SH-SY5Y (cell line): ENCODE measurements around the gene KLHL40.

Source experiments
- GATA2 ChIP-seq: IDR thresholded peaks from 2 replicates; pipeline ENCODE4 v1.6.1; 2011; ENCODE audit warnings: mild to moderate bottlenecking, low read depth, low read length
- GATA3 ChIP-seq: IDR thresholded peaks from 2 replicates; pipeline ENCODE4 v1.6.1; 2011; ENCODE audit warnings: low read depth, mild to moderate bottlenecking, low read length, moderate library complexity

Gene KLHL40, protein sequence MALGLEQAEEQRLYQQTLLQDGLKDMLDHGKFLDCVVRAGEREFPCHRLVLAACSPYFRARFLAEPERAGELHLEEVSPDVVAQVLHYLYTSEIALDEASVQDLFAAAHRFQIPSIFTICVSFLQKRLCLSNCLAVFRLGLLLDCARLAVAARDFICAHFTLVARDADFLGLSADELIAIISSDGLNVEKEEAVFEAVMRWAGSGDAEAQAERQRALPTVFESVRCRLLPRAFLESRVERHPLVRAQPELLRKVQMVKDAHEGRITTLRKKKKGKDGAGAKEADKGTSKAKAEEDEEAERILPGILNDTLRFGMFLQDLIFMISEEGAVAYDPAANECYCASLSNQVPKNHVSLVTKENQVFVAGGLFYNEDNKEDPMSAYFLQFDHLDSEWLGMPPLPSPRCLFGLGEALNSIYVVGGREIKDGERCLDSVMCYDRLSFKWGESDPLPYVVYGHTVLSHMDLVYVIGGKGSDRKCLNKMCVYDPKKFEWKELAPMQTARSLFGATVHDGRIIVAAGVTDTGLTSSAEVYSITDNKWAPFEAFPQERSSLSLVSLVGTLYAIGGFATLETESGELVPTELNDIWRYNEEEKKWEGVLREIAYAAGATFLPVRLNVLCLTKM

DNA sequence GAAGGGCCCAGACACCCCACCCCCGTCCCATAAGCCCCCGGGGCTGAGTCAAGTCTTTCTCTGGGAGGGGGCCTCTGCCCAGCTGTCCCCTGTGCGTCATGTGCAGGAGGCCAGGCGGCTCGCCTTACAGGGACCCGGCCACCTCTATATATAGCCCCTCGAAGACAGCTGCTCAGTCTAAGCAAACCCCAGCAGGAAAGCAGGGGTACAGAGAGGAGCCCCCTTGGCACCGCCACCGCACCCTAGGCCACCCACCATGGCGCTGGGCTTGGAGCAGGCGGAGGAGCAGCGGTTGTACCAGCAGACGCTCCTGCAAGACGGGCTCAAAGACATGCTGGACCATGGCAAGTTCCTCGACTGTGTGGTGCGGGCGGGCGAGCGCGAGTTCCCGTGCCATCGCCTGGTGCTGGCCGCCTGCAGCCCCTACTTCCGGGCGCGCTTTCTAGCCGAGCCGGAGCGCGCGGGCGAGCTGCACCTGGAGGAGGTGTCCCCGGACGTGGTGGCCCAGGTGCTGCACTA is at the start of gene KLHL40:
TSS of gene KLHL40 (plus strand) at position 175 of the 519 bp plus-strand sequence. CDS start at position 257, 82 bp downstream.
- TF ChIP-seq GATA3 (no peak), GATA2 (no peak)

DNA sequence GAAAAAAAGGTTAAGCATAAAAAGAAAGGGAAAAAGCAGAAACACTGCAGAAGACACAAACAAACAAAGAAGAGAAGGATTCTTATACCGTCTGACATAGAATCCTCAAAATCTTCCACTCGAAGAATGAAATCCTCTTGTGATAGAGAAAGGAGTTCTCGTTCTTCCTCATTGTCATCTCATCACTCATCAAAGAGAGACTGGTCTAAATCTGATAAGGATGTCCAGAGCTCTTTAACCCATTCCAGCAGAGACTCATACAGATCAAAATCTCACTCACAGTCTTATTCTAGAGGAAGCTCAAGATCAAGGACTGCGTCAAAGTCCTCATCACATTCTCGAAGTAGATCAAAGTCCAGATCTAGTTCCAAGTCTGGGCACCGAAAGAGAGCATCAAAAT is 48.3 kb upstream of the KLHL40 start:
- TF ChIP-seq GATA2 (no peak), GATA3 (no peak)

DNA sequence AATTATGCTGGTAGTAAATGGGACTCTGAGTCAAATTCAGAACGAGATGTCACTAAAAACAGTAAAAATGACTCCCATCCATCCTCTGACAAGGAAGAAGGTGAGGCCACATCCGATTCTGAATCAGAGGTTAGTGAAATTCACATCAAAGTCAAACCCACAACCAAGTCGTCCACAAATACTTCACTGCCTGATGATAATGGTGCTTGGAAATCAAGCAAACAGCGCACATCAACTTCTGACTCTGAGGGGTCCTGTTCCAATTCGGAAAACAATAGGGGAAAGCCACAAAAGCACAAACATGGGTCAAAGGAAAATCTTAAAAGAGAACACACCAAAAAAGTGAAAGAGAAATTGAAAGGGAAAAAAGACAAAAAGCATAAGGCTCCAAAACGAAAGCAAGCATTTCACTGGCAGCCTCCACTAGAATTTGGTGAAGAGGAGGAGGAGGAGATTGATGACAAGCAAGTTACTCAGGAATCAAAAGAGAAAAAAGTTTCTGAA is 46.9 kb upstream of the KLHL40 start:
- TF ChIP-seq GATA3 (no peak), GATA2 (no peak)

DNA sequence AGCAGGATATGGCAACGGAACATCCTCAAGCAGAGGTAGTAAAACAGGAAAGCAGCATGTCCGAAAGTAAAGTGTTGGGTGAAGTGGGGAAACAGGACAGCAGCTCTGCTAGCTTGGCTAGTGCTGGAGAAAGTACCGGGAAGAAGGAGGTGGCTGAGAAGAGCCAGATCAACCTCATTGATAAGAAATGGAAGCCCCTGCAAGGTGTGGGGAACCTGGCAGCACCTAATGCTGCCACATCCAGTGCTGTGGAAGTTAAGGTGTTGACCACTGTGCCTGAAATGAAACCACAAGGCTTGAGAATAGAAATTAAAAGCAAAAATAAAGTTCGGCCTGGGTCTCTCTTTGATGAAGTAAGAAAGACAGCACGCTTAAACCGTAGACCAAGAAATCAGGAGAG is 46.1 kb upstream of the KLHL40 start:
- TF ChIP-seq GATA3, result no peak

DNA sequence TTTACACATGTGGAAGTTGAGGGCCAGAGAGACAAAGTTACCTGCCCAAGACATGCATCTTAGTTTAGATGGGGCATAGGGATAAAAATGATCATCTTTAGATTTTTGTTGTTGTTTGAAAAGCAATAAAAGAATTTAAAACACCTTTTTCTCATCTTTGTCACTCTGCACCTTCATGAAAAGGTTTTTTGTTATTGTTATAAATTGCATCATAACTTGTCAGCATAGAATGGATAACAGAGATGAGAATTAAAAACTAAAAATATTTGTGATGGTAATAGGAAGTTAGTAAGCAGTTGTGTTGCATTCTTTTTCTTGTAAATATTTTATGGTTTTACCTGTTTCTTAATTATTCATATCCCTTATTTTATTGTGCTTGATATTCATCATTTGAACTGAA is 45.2 kb upstream of the KLHL40 start:
- TF ChIP-seq GATA2 (no peak), GATA3 (no peak)

DNA sequence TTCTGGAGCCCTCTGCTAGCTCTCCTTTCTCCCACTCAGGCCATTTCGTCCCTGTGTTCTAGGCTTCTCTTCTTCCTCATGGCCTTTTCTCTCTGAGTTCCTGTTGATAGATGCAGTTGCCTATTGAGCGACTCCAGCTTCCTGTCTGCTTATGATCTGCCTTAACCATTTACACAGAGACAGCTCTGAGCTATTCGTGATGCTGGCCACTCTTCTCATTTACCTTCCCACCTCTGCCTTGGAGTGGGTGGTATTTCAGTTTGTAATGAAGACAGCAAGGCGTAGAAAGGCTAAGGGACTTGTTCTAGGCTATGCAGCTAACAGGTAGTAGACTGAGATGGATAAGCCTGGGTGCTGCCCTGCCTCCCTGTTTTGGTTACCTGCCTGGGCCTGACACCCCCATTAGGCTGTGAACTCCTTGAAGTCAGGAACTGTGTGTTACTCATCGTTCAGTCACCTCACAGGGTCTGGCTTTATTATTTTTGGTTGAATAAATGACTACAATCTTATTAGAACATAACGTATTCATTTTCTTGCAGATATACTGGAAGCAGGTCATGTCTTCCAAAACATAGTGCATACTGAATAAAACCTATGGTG is 44.5 kb upstream of the KLHL40 start:
- no peak for TF ChIP-seq GATA2
- TF ChIP-seq GATA3, result no peak

DNA sequence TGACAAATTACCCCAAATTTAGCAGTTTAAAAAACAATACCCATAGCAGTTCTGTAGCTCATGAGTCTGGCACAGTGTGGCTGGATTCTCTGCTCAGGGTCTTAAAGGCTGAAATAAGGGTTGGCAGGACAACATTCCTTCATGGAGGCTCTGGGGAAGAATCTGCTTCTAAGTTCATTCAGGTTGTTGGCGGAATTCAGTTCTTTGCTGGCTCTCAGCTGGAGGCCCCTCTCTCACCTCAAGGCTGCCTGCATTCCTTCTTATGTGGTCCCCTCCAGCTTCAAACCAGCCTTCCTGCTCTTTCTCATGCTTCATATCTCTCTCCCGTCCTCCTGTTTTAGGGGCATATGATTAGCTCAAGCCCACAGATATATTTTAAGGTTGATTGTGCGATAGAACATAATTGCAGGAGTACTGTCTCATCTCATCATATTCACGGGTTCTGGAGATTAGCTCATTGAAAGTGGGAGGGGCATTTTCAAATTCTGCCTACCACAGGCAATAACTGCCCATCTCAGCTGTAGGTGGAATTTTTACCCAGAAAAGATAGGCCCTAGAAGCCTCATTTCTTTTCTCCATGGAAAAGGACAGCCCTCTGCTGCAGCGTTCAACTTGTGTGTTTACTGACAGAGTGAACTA is 37.4 kb upstream of the KLHL40 start:
- TF ChIP-seq GATA3, result no peak
- TF ChIP-seq GATA2, result no peak

DNA sequence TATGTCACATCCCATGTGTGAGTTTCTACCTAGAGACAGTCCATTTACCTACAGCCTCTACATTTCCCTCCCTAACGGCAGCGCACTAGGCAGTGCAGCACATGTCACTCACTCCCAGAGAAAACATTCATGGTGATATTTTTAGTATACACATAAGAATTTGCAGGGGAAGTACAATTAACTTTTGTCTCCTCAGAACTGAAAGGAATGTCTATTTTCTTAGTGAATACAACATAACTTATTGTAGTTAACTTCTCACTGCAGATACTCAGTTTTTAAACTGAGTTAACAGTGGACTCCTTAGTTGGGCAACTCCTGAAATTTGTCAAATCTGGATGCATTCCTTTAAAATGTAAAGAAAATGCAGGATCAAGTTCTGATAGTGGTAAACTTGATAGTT is 36.3 kb upstream of the KLHL40 start:
- TF ChIP-seq GATA3 (no peak), GATA2 (no peak)

DNA sequence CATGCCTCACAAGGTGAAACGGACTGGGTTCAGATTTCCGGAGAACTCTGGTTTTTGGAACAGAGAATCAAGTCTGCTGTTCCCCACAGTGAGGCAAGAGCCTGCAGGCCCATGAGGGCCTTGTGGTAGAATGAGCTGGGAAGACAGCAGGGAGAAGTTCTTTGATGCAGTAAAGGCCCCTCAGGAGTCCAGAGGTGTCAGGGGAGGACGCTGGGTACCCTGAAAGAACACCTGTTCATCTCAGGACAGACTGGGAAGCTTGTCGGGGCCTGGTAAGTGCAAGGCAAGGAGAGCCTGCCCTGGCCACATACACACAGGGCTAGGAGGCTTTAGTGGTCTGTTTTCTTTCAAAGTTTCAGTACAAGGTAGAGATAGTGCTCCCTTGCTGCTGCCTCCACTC is 35.6 kb upstream of the KLHL40 start:
- TF ChIP-seq GATA3 (no peak), GATA2 (no peak)

DNA sequence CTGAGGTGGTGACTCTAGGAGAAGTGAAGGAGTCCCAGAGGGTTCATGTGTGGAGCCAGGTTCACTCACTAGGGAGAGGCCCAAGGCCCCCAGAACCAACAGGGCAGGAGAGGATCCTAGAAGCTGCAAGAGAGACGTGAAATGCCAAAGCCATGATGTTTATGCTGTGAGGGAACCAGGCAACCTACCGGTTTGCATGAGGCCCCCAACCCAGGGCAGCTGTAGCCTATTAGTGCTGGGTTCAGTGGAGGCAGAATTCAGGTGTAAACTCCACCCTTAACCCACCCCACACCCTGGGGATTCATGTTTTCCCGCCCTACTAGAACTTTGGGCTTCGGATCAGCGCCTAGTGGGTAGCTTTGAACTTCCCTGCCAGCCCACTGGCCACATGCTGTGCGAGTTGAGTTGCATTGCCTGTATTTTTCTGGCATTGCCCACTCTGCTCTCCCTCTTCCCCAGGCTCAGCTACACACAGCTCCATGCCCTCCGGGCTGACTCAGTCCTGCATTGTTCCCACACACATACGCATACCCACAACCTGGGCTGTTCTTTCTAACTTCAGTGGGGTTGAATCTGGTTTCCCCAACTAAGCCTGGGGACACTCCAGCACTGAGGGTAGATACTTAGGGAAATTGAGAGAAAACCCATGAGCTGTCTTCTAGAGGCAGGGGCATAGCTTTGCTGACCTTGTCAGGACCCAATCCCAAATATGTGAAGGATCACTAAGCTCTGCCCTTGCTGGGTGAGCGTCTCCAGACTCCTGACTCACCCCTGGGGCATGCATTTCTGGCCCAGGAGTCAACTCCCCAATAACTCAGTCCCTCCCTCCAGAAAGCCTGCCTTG is 33.9 kb upstream of the KLHL40 start:
- TF ChIP-seq GATA3 (no peak), GATA2 (no peak)

DNA sequence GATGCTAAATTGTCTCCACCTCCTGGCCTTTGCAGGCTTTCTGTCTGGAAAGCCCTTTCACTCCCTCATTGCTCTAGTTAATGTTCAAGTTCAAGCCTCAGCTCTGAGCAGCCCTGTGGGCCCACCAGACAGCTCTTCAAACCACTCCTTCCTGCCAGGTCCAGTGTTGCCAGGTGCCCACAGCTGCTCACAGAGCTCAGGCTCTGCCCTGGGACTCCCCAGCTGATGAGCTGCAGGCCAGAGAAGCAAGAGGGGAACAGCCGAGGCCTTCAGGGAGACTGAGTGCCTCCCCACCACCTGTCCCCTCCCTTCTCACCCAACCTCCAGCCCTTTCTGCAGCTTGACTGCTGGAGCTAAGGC is 33.1 kb upstream of the KLHL40 start:
- TF ChIP-seq GATA2 (no peak), GATA3 (no peak)

DNA sequence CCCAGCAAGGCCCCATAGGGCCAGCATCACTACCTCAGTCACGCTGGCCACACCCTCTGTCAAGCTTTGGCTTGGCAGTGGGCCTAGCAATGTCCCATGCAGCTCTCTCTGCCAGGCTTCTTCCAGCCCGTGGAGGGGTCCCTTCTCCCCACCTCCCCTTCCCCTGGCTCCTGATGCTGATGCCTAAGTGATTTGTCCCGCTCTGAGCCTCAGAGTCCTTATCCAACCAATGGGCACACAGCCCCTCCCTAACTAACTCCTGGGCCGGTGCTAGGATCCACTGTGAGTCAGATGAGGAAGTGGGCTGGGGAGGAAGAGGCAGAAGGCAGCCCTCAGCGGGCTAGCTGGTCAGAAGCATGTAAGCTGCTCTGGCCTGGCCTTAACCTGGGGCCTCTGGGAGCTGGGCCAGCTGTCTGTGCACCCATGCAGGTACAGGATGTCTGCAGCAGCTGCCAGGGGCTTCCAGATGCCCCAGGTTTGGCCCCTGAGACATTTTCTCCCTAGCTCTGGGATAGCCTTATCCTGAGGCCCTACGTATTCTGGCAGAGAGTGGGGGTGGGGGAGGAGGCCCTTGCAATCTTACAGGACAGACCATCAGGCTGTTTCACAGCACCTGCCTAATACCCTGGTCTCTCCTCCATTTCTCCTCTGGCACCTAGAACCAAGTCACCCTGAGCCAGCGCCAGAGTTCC is 32.6 kb upstream of the KLHL40 start:
- no peak for TF ChIP-seq GATA3
- no peak for TF ChIP-seq GATA2

DNA sequence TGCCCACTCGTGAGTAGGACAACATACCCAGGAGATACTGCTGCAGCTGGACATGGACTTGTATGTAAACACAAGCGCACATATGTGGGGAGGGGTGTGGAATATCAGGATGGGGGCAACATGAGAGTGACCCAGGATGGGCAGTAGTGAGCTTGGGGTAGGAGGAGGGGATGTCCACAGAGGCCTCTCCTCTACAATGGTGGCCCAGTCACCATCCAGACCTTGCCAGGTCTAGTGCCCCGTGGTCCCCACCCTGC is 32.1 kb upstream of the KLHL40 start:
- TF ChIP-seq GATA2, result no peak
- TF ChIP-seq GATA3, result no peak
